ENCODE data around the gene IVNS1ABP. TPM values are rescaled to one million over a fixed set of nuclear protein-coding genes. Genes with fewer than 3 reads are reported as not detected.
A peak's percentile ranks its signal among the peaks of the same experiment; 100 is the strongest.

The IVNS1ABP gene
- total and polyA plus RNA-seq, 4 experiments from 2014 or later = 74.0 to 187 (median 129) TPM

DNA sequence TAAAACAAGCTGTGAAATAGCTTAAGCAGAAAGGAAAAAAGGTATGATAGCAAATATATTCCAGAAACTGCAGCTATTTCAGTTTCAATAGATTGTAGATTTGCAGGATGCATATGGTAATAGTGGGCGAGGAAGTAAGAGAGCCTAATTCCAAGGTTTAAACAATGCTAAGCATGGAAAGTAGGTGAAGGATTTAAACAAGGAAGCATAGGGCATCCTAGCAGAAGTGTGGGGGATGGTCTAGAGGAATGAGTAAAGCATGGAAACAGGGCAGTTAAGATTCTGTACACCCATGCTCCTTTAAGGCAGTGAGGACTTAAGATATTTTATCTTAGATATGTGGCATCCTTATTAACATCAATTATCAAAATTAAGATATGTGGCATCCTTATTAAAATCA, 2.6 kb downstream of the IVNS1ABP start:
- Histone ChIP-seq H3K27me3 (ENCODE audit: insufficient read depth, low read length) (no peaks in the 10 kb centered on the region), H3K4me3 (ENCODE audit: low read length in 2 of 2) (peak overlapping the region in 1 of 2 donors; percentile 90), H3K9me3 (ENCODE audit: control insufficient read depth in 1 of 2, low read length in 2 of 2) (no peaks in the 10 kb centered on the region), H3K4me1 (ENCODE audit: insufficient read depth, low read length) (peaks cover 61% of the 10 kb centered on the region), H3K36me3 (ENCODE audit: insufficient read depth, low read length) (peaks cover 10% of the 10 kb centered on the region), H3K27ac (ENCODE audit: low read depth, low read length) (peak overlapping the region; percentile 3)
- Mint-ChIP-seq H3K4me3 (peak overlapping the region; percentile 93 to 99 (median 97)), H3K27ac (peak overlapping the region; percentile 43 to 100 (median 80)), H3K36me3 (peaks cover 10 to 46% of the 10 kb centered on the region in 2 donors), H3K4me1 (peaks cover 39 to 71% (median 57%) of the 10 kb centered on the region in 4 donors), H3K27me3 (no peaks in the 10 kb centered on the region), H3K9me3 (peaks cover 0 to 12% (median 0%) of the 10 kb centered on the region in 8 donors)
- CTCF ChIA-PET (ENCODE audit: partially characterized antibody) = interaction anchor here (1.2 to 2.0 kb wide), 5 partner anchors 76 to 367 kb away, joined by 3 to 10 read pairs (median 6); no protein-coding TSS in a partner anchor
- POLR2A ChIA-PET (ENCODE audit: partially characterized antibody) = interaction anchor here (0.7 to 2.1 kb wide), 8 partner anchors 23 to 380 kb away, joined by 3 to 21 read pairs (median 4); no protein-coding TSS in a partner anchor
- DNase-seq = no peak
- intact Hi-C loops (cut with micrococcal nuclease) = loop anchor here (2.0 kb wide), 1 partner anchor 14 kb away; no protein-coding TSS in a partner anchor

DNA sequence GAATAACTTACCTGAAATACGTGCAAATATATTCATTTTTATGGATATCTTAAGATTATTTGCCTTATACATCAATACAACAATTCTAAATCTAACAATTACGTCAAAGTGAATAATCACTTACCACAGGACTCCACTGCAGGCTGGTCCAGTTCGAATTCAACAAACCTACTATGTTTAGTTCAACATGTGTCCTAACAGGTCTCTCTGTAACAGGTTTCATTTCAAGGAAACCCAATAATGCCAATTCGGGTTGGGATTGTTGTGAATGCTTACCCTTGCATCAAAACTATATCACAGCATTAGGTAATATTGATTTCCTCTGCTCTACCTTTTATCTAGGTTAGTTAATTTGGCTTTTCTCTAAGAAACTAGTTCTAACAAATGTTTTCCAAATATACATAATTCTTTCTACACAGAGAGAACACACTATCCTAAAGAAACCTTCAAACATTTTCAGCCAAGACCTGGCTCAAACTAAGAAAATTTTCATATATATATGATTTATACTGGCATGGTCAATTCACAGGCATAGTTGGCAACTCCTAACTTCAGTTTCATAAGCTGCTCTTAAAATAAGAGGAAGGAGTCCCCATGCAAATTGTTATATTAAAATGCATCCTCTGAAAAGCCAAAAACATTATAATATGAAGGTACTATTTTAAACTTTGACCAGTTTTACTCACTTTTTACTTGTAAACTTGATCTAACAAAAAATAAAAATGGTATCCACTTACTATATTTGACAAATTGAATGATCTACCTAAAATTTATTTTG, 4.5 kb downstream of the IVNS1ABP start:
- Histone ChIP-seq H3K27me3 (ENCODE audit: insufficient read depth, low read length) (no peaks in the 10 kb centered on the region), H3K4me1 (ENCODE audit: insufficient read depth, low read length) (peaks cover 48% of the 10 kb centered on the region), H3K27ac (ENCODE audit: low read depth, low read length) (no peak overlapping the region), H3K36me3 (ENCODE audit: insufficient read depth, low read length) (peaks cover 29% of the 10 kb centered on the region), H3K4me3 (ENCODE audit: low read length in 2 of 2) (no peak overlapping the region), H3K9me3 (ENCODE audit: control insufficient read depth in 1 of 2, low read length in 2 of 2) (no peaks in the 10 kb centered on the region)
- H3K27me3 Mint-ChIP-seq = no peaks in the 10 kb centered on the region
- CTCF ChIA-PET (ENCODE audit: partially characterized antibody) = interaction anchor here (1.2 to 2.0 kb wide), 4 partner anchors 8 to 357 kb away, joined by 3 to 6 read pairs (median 6); no protein-coding TSS in a partner anchor
- H3K4me1 Mint-ChIP-seq = peaks cover 32 to 63% (median 47%) of the 10 kb centered on the region in 4 donors
- H3K27ac Mint-ChIP-seq = peak overlapping the region in 4 of 7 donors; percentile 10 to 53 (median 28)
- peaks cover 21 to 56% of the 10 kb centered on the region in 2 donors for H3K36me3 Mint-ChIP-seq
- peaks cover 0 to 8% (median 0%) of the 10 kb centered on the region in 8 donors for H3K9me3 Mint-ChIP-seq
- H3K4me3 Mint-ChIP-seq = peak overlapping the region in 7 of 8 donors; percentile 65 to 98 (median 95)
- intact Hi-C loops (cut with micrococcal nuclease) = no loop called here
- DNase-seq = no peak
- POLR2A ChIA-PET (ENCODE audit: partially characterized antibody) = interaction anchor here (1.0 to 2.1 kb wide), 3 partner anchors 31 to 255 kb away, joined by 3 to 21 read pairs (median 13); partner anchors contain the start of gene SWT1

DNA sequence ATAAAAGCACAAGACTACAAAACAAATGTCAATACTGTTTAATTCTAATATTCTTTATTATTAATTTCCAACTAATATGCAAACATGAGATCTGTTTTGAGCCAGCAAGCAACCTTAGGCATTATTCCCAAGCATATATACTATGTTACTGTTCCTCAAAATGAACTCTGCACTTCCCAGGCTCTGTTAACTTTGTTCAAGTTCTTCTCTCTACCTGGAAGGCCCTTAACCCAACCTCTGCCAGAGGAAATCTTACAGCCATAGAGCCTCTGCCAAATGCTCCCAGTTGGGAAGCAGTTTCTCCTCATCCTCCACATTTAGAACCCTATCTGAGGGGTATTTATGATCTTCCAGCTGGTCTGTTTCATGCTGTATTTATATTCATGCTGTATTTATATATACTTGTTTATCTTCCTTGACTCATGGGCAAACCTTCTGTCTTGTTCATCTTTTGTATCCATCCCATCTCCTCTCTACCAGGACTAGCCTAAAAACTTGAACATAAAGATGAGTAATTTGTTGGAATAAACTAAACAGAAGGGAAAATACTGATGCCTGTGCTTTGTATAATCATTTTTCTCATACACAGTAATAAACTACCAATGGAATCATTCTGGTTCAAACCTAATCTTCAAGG, 5.3 kb downstream of the IVNS1ABP start:
- POLR2A ChIA-PET (ENCODE audit: partially characterized antibody) = no interaction called here

DNA sequence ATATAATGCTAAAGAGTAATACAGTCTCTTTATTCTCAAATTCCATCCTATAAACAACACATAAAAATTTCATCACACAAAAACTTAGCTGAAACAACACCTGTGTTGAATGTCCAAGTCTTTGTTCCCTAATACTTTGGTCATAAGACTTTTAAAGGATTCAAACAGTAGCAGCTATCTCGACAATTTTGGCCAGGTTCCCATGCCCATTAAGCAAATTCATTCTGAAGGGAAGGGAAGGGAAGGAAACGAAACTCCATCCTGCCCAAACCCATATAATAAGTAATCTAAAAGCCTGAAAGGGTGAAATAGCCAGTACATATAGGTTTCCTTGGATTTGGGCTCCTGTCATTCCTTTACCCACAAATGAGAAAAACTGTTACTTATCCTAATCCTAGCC, 7.5 kb downstream of the IVNS1ABP start:
- peak overlapping the region in 1 of 7 donors; percentile 29 for H3K27ac Mint-ChIP-seq
- intact Hi-C loops (cut with micrococcal nuclease) = no loop called here
- DNase-seq = no peak
- H3K27me3 Mint-ChIP-seq = no peaks in the 10 kb centered on the region
- peaks cover 29 to 48% (median 39%) of the 10 kb centered on the region in 4 donors for H3K4me1 Mint-ChIP-seq
- peaks cover 49 to 67% of the 10 kb centered on the region in 2 donors for H3K36me3 Mint-ChIP-seq
- Histone ChIP-seq H3K27me3 (ENCODE audit: insufficient read depth, low read length) (no peaks in the 10 kb centered on the region), H3K27ac (ENCODE audit: low read depth, low read length) (no peak overlapping the region), H3K36me3 (ENCODE audit: insufficient read depth, low read length) (peaks cover 55% of the 10 kb centered on the region), H3K4me3 (ENCODE audit: low read length in 2 of 2) (no peak overlapping the region), H3K4me1 (ENCODE audit: insufficient read depth, low read length) (peaks cover 36% of the 10 kb centered on the region), H3K9me3 (ENCODE audit: control insufficient read depth in 1 of 2, low read length in 2 of 2) (no peaks in the 10 kb centered on the region)
- CTCF ChIA-PET (ENCODE audit: partially characterized antibody) = interaction anchor here (0.8 to 1.8 kb wide), 3 partner anchors 69 to 371 kb away, joined by 3 to 6 read pairs (median 5); no protein-coding TSS in a partner anchor
- POLR2A ChIA-PET (ENCODE audit: partially characterized antibody) = interaction anchor here (2.0 kb wide), 1 partner anchor 28 kb away, joined by 7 read pairs; no protein-coding TSS in a partner anchor
- H3K4me3 Mint-ChIP-seq = no peak overlapping the region
- H3K9me3 Mint-ChIP-seq = peaks cover 0 to 2% (median 0%) of the 10 kb centered on the region in 8 donors

More for the DNA sequence above, 5.3 kb downstream of the IVNS1ABP start:
- DNase-seq = no peak
- H3K4me3 Mint-ChIP-seq = peak overlapping the region in 7 of 8 donors; percentile 4 to 96 (median 58)
- intact Hi-C loops (cut with micrococcal nuclease) = no loop called here
- H3K9me3 Mint-ChIP-seq = peaks cover 0 to 2% (median 0%) of the 10 kb centered on the region in 8 donors
- H3K9me3 ChIP-seq (ENCODE audit: control insufficient read depth in 1 of 2, low read length in 2 of 2) = no peaks in the 10 kb centered on the region
- H3K36me3 Mint-ChIP-seq = peaks cover 29 to 56% of the 10 kb centered on the region in 2 donors
- H3K27me3 ChIP-seq (ENCODE audit: insufficient read depth, low read length) = no peaks in the 10 kb centered on the region
- peaks cover 37% of the 10 kb centered on the region for H3K36me3 ChIP-seq (ENCODE audit: insufficient read depth, low read length)
- H3K27me3 Mint-ChIP-seq = no peaks in the 10 kb centered on the region
- H3K4me1 ChIP-seq (ENCODE audit: insufficient read depth, low read length) = peaks cover 46% of the 10 kb centered on the region
- no peak overlapping the region for H3K4me3 ChIP-seq (ENCODE audit: low read length in 2 of 2)
- CTCF ChIA-PET (ENCODE audit: partially characterized antibody) = interaction anchor here (0.7 kb wide), 1 partner anchor 284 kb away, joined by 3 read pairs; no protein-coding TSS in a partner anchor
- peaks cover 32 to 62% (median 48%) of the 10 kb centered on the region in 4 donors for H3K4me1 Mint-ChIP-seq
- peak overlapping the region in 6 of 7 donors; percentile 10 to 63 (median 28) for H3K27ac Mint-ChIP-seq
- H3K27ac ChIP-seq (ENCODE audit: low read depth, low read length) = no peak overlapping the region

DNA sequence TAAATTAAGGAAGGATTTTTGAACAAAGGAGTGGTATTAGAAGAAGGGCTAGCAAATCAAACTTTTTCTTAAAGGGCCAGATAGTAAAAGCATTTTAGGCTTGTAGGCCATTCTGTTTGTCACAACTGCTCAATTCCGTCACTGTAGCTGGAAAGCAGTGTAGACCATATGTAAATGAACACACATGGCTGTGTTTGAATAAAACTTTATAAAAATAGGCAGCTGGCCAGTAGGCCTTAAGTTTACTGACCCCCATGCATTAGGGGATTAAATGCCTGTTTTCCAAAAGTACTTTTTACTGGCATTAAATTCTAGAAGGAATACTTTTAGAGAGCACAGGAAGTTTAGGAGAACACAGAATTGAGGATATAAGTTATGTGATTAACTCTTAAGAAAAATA, 8.9 kb downstream of the IVNS1ABP start:
- Mint-ChIP-seq H3K27me3 (no peaks in the 10 kb centered on the region), H3K27ac (peak overlapping the region in 2 of 7 donors; percentile 22 to 38), H3K4me3 (no peak overlapping the region), H3K4me1 (peaks cover 17 to 34% (median 26%) of the 10 kb centered on the region in 4 donors), H3K36me3 (peaks cover 64 to 79% of the 10 kb centered on the region in 2 donors), H3K9me3 (peaks cover 0 to 2% (median 0%) of the 10 kb centered on the region in 8 donors)
- Histone ChIP-seq H3K36me3 (ENCODE audit: insufficient read depth, low read length) (peaks cover 64% of the 10 kb centered on the region), H3K4me1 (ENCODE audit: insufficient read depth, low read length) (peaks cover 22% of the 10 kb centered on the region), H3K4me3 (ENCODE audit: low read length in 2 of 2) (no peak overlapping the region), H3K27ac (ENCODE audit: low read depth, low read length) (no peak overlapping the region), H3K27me3 (ENCODE audit: insufficient read depth, low read length) (no peaks in the 10 kb centered on the region), H3K9me3 (ENCODE audit: control insufficient read depth in 1 of 2, low read length in 2 of 2) (no peaks in the 10 kb centered on the region)
- ChIA-PET POLR2A (ENCODE audit: partially characterized antibody) (interaction anchor here (1.2 to 2.0 kb wide), 2 partner anchors 9 to 27 kb away, joined by 3 to 7 read pairs; partner anchors contain the start of gene IVNS1ABP), CTCF (ENCODE audit: partially characterized antibody) (interaction anchor here (1.4 to 1.8 kb wide), 2 partner anchors 70 to 362 kb away, joined by 3 to 5 read pairs; no protein-coding TSS in a partner anchor)
- intact Hi-C loops (cut with micrococcal nuclease) = no loop called here
- DNase-seq = no peak

DNA sequence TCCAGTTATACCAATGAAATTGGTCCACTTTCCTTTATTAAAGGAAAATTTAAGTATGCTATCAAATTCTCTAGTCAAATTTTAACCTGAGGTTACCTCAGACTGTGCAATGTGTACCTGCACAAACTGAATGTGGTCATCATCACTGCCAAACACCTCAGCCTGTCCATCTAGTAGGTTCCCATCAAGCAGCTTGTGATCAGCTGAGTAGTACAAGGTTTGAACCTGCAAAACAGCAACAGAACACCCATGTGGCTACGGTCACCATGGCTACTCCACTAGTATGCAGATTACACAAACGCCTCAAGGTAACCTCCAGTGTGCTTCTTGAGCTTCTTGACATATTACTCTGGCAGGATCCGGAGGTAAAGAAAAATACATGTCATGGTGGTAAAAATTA, 11.6 kb downstream of the IVNS1ABP start:
- intact Hi-C loops (cut with micrococcal nuclease) = no loop called here
- POLR2A ChIA-PET (ENCODE audit: partially characterized antibody) = interaction anchor here (0.8 to 2.6 kb wide), 5 partner anchors 12 to 375 kb away, joined by 3 to 12 read pairs (median 5); partner anchors contain the start of gene IVNS1ABP
- Mint-ChIP-seq H3K9me3 (no peaks in the 10 kb centered on the region), H3K27ac (peak overlapping the region in 4 of 7 donors; percentile 25 to 72 (median 39)), H3K4me3 (no peak overlapping the region), H3K27me3 (no peaks in the 10 kb centered on the region), H3K4me1 (peaks cover 3 to 13% (median 8%) of the 10 kb centered on the region in 4 donors), H3K36me3 (peaks cover 70 to 89% of the 10 kb centered on the region in 2 donors)
- no peak overlapping the region for H3K27ac ChIP-seq (ENCODE audit: low read depth, low read length)
- H3K4me3 ChIP-seq (ENCODE audit: low read length in 2 of 2) = no peak overlapping the region
- no peaks in the 10 kb centered on the region for H3K9me3 ChIP-seq (ENCODE audit: control insufficient read depth in 1 of 2, low read length in 2 of 2)
- H3K4me1 ChIP-seq (ENCODE audit: insufficient read depth, low read length) = no peaks in the 10 kb centered on the region
- peaks cover 80% of the 10 kb centered on the region for H3K36me3 ChIP-seq (ENCODE audit: insufficient read depth, low read length)
- CTCF ChIA-PET (ENCODE audit: partially characterized antibody) = interaction anchor here (2.3 kb wide), 1 partner anchor 67 kb away, joined by 10 read pairs; no protein-coding TSS in a partner anchor
- no peak for DNase-seq
- no peaks in the 10 kb centered on the region for H3K27me3 ChIP-seq (ENCODE audit: insufficient read depth, low read length)

Data from CD4-positive, alpha-beta memory T cell (primary cell).